H4 (cell line): Measurements from ENCODE around the gene PHF21B. TPM values are rescaled to one million over a fixed set of nuclear protein-coding genes. Genes with fewer than 3 reads are reported as not detected.
"Not testable (repeated sequence)": the region's sequence is repeated elsewhere in the genome, so short reads cannot be mapped to it uniquely, and the experiment has no call there.

Source experiments
- DNase-seq: peaks from one replicate; pipeline ENCODE4 v3.0.0-alpha.2; 2015; ENCODE audit warnings: low spot score
- total RNA-seq: library from RNA; depleted of rRNA; stranded (reverse); fragments of >200 nt; shearing (Covaris generic); gene quantifications from 2 replicates; pipeline ENCODE4 v1.2.3, GENCODE V29; 2014

Gene PHF21B
- total RNA-seq, 1 experiment from 2014 or later: 0.66 TPM

DNA sequence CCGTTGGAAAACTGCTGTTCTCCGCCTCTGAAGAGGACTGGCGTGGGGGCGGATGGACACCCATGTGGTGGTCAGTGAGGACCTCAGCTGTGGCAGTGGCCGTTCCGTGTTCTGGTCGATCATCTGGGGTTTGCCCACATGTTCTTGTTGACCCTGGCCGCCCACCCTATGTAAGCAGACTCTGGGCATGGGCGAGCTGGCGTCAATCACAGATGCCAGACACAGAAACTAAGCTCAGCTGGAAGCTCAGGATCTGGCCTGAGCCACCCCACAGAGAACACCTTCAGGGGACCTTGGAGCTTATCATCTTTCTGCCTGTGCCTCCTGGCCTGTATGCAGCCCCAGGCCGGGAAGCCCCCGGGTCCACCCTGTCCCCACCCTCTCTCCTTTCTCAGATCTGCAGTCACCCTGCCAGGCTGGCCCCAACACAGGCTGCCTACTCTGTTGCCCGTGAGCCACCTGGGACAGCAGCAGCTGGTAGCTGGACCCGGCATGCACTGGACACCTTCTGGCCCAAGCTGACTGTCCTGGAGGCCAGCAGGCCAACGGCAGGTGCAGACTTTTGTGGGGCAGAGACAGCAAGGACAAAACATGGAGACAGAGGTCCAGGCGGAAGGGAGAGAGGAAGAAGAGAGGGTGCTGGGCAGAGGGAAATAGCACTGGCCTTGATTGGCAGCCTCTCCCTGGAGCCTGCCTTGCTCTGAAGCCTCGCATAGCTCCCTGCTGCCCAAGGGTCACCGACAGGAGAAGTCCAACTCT lies 91.5 kb downstream of the PHF21B start:
- DNase-seq: no peak

DNA sequence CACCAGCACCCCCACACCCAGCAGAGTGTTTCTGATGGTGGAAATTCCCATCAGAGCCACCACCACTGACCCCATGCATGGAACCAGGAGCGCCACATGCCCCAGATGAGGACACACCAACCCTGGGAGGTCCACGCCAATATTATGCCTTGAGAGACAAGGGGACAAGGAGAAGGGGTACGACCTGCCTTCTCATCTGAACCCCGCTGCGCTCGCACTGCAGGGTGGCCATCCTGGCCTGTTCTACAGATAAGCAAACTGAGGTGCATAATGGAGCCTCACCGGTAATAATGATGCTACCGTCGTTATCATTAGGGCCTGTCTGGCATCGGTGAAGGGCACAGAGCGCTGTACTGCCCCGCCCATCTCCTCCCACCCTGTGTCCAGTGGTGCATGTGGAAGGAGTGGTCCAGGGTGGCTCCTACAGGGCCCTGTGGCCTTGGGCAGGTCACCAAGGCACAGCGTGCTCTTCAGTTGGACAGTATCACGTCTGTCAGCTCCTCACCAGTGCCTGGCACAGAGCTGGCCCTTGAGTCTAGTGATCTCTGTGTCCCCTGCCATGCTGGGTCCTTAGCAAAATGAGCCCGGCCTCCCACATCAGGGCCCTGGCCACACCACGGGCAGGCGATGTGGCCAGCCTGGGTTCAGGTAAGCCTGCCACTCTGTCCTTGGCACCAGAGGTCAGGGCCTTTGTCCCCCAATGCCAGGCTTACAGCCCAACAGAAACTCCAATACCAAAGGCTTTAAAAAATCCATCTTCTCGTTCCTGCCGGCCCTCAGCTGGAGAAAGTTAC lies 92.2 kb downstream of the PHF21B start:
- no peak for DNase-seq

DNA sequence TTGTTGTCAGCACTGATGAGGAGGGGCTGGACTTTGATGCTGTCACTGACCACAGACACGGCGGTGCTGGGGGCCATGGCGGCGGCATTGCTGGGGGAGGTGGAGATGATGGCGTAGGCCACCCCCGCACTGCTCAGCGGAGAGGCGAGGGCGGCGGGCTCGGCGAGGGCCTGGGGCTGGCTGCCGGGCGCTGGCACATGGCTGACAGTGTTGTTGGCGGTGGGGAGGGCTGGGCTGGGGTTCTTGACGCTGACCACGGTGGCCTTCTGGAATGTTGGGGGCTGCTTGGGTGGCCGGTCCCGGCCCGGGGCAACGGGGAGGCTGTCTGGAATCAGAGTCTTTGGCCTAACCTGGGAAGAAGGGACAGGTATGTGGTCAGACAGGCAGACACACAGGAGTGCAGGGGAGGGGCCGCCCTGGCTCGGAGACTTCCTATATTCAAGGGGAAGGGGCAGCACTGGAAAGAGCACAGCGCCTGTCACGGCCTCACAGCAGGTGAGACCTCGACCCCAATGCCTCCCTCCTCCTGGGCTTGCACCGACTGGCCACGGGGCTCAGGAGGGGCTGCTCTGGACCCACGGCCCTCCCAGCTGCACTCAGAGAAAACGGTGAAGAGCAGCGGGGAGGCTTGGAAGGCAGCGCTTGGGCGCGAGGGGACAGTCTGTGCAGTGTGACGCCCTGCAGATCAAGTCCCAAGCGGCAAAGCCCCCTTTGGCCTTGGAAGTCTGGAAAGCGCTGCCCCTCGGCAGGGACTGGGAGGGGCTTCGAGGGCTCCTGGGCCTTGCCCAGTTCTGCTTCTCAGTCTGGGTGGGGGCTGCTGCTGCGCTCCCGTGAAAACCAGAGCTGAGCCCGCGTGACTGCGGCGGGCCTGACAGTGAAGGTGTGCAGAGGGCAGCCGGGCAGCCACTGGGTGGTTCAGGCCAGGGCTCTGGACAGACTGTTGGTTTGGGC lies 93.2 kb downstream of the PHF21B start:
- DNase-seq: no peak

DNA sequence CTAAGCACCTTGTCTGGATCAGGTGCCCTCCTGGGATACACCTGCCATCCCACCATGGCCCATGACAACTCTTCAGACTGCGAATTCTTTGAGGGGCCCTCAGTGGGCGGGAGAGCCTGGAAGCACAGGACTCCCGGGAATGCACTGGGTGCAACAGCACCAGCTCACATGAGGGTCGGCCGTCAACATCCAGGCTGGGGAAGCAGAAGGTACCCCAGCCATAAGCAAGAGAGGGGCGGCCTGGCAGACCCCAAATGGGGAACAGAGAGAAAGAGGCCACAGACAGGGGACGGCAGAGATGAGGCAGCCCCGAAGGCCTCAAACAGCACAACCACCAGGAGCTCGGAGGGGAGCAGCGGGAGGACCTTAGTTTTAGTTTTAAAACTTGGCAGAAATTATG lies 94.4 kb downstream of the PHF21B start:
- DNase-seq: no peak

DNA sequence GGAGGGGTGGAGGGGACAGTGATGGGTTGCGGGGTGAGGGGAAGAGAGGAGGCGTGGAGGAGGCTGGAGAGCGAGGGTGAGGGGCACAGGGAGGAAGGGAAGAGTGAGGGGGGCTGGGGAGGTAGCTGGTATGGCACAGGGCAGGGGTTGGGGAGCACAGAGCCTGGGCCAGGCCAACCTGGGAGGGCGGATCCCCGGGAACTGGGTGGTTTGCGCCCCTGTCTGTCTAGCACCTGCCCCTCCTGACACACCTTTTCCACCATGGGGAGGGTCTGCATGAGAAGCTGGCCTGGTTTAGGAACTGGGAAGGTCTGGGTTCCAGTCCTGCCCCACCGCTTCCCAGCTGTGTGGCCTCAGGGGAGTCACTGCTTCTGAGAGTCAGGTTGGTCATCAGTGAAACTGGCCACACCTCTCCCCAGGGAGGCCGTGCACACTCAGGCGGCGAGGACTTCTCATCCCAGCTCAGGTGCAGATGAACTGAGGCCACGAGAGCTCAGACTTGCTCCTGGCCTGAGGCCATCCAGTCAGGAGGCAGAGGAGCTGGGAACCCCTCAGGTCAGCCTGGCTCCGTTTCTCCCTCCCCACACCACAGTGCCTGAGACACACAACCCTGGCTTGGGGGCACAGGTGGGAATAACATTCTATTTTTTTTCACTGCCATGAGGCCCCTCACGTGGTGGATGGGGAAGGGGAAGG lies 95.6 kb downstream of the PHF21B start:
- no peak for DNase-seq

DNA sequence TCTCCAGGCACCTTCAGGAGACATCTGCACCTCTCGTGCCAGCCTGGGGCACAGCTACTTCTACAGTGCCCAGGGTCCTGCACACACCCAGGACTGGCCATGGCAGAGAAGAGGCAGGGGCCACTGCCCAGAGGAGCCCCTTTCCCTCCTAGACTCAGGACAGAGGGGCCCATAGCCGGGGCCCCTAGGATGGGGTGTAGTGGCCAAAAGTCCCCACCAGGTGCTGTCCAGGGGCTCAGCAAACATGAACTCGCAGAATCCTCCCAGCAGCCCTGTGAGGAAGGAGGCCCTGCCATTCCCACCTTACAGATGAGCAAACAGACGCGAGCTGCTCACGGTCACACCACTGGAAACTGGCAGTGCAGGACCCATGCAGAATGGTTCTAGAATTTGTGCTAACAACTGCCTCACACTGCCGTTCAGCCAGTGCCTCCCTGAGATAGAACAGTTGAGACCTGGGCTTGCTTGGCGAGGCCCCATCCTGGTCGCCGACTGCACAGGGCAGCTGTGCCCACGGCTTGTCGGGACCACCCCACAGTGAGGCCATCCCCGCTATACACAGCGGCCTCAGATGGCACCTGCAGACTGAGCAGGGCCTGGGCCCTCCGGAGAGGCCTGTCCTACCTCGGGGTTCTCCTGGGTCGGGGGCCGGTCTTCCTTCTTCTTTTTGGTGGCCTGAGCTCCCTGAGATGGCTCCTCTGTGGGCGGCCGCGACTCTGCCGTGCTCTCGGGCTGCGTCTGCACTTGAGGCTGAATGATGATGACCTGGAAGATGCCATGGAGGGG lies 96.4 kb downstream of the PHF21B start:
- no peak for DNase-seq

DNA sequence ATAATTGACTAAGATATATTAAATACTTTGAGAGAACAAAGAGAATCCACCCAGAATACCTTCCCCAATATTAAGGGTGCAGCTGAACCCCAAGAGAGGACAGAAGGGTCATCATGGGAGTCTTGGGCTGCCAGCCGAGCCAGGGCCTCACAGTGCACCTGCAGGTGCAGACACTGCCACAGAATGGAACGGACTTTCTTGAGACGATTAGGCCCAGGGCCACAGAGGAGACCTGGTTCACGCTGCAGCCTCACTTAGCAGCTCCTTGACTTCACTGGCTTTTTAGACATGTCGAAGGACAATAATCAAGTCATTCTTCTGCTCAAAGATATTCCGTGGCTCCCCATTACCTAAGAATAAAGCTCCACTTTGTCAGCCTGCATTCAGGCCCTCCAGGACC lies 100.6 kb downstream of the PHF21B start:
- no peak for DNase-seq

DNA sequence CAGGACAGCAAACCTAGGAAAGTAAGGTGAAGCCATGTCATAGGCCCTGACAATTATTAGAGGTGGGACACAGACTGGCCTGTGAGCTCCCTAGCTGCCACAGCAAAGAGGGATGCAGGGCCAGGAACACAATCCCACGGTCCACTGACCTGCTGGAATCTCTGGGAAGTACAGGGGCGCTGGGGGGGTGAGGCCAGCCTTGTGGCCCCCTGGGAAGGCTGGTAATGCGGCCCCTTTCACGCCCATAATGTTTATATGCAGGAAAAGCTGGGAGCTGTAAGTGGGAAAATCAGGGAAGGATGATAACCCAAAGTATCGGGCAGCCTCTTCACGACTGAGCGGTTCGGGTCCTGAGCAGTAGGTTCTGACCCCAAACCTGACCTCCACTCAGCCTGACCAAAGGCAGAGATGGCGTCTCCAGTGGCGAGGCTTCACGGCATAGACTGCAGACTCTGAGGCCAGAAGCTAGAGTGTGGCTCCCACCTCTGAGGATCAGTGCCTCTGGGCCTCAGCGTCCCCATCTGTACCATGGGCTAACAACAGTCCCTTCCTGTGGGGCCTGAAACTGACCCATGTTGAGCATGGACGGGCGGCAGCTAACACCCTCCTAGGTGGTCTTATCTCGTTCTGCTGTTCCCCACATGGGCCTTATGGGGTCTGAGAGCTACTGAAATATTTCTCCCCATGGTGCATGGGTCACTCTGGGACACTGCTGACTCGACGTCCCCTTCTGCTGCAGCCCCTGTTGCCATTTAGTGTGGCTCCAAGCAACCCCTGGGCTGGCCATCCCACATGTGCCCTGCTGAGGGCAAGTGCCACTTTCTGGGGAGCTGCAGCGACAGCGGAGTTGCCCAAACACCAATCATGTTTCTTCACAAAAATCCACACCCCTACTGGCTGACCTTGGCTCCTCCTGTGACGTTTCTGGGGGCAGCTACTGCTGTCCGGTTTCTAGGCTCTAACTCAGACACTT lies 101.8 kb downstream of the PHF21B start:
- no peak for DNase-seq

DNA sequence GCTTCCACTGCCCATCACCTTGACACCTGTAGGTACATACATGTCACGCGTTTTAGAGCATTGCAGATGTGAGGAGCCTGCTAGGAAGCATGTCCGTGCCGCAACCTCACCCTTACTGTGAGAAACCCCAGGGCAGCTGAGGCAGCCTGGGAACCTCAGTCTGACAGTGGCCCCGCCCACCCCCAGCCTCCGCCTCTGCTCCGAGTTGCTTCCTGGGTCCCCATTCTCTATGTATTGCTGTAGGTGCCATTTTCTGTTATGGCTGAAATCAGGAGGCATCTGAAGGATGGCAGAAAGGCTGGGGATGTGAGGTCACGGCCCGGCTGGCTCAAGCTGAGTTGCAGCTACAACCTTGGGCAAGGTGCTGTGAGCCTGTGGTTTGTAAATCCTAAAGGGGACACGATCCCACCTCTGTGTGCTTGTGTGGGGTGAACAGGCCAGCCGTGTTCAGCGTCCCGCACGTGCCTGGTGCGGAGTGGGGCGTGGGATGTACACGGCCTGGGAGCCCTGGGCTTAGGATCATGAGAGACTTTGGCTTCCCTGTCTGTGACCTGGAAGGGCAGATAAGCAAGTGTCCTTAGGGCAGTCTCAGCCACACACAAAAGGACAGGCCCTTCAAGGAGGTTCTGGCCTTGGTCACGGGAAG lies 102.7 kb downstream of the PHF21B start:
- no peak for DNase-seq

DNA sequence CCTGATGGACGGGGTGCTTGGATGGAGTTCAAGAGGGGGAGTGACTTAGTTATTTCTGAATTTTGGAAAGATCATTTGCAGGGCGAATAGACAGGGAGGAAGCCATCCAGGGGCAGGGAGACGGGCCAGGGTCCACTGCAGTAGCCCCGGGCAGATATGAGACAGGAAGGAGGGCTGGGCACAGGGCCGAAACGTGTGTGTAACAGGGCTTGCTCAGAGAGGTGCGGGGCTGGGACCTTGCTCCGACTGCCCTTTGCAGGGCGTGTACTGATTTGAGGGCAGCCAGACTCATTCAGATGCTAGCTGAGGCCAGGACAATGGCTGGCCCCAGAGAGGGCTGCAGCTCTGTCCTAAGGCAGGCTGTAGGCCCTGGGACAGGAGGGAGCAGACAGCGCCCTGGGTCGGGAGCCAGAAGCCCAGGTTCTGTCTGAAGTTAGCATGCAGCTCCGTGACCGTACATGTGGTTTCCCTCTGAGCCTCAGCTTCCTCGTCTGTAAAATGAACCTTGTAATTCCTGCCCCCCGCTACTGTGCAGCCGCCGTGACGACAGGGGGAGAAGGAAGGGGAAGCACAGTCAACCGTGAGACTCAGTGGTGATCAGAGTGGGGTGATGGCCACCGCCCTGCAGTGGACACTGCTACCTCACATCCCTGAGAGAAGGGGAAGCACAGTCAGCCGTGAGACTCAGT lies 103.4 kb downstream of the PHF21B start:
- DNase-seq: no peak

DNA sequence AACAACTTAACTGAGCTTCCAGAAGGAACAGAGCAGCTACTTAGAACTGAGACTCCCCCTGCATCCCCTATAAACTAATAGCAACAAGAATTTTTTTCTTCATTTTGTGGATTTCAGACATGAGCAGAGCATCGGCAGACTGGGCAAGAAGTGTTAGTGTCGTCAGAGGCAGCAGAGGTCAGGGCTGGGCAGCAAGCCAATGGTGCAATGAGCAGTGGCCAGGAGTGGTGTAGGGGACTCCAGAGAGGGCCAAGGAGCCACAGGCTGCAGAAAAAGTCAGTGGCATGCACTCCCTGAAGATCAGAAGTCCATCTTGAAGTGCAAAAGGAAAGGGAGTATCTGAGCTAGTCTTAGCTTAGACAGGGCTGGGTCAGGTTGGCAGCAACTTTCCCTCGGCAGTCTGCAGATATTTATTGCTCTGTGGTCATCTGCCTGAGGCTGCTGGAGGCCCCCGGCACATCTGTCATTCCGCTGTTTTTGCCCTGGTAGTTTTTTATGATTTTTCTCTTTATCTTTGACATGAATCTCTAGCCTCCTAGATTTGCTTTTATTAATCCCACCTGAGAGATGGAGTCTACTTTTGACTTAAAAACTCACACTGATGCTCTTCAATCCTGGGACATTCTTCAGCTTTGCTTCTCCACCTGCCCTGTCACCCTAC lies 105.2 kb downstream of the PHF21B start:
- DNase-seq: not testable (repeated sequence)

DNA sequence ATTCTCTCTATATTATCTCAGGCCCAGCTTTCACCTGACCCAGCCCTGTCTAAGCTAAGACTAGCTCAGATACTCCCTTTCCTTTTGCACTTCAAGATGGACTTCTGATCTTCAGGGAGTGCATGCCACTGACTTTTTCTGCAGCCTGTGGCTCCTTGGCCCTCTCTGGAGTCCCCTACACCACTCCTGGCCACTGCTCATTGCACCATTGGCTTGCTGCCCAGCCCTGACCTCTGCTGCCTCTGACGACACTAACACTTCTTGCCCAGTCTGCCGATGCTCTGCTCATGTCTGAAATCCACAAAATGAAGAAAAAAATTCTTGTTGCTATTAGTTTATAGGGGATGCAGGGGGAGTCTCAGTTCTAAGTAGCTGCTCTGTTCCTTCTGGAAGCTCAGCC lies 106.6 kb downstream of the PHF21B start:
- DNase-seq: not testable (repeated sequence)

DNA sequence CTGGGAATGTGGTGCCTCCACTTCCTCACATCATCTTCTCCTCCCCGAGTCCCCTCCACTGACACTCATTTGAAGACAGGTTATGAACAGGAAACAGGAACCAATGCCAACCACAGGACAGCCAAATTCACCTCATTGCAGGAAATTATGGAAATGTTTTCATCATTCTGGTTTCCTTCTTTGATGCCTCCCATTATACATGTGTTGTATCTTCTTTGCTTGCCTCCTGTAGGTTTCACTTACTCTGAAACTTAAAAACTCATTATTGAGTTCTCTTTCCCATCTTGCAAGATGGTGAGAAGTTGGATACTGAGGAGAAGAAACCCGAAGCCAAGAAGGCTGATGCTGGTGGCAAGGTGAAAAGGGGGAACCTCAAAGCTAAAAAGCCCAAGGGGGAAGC lies 108.5 kb downstream of the PHF21B start:
- no peak for DNase-seq

DNA sequence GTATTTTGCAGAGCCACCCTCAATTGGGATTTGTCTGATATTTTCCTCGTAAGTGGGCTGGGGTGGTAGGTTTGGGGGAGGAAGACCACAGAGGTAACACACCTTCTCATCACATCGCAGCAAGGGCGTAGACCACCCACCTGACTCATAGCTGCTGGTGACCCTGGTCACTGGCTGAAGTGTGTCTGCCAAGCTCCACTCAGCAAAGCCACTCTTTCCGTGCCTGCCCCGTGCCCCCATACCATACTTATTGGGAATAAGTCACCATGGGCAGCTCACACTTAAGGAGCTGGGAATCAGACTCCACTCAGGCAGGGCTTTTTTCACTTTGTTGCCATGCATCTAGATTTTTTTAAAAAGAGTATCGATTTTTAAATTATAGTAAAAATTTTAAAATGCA lies 111.6 kb downstream of the PHF21B start:
- DNase-seq: no peak

DNA sequence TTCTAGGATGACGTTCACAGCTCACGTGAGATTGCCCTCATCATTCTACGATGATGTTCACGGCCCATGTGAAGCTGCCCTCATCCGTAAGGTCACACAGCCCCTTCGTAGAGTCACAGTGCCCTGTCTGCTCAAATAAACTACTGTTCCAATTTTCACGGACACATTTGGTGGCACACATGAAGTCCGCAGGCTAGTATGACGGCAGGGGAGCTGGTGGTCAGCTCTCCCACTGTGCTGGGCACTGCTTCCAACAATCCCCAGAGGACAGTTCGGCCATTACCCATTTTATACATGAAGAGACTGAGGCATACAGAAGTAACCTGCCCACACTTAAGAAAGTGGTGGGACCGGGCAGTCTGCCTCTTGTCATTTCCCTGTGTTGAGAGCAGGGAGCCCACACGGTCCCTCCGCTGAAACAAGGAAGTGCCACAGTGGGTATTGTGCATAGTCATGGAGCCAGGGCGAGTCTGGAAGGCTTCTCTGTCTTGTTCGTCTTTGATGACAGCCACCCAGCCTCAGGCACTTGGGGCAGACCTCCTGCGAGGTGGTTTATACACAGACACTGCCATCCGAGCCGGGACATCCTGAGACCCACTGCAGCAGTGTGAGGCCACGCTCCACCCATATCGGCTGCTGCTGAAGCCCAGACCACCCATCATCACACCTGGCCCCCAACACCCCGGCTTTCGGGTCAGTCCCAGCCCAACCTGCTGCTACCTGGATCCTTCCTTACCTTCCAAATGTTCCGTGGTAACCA lies 114.3 kb downstream of the PHF21B start:
- no peak for DNase-seq

DNA sequence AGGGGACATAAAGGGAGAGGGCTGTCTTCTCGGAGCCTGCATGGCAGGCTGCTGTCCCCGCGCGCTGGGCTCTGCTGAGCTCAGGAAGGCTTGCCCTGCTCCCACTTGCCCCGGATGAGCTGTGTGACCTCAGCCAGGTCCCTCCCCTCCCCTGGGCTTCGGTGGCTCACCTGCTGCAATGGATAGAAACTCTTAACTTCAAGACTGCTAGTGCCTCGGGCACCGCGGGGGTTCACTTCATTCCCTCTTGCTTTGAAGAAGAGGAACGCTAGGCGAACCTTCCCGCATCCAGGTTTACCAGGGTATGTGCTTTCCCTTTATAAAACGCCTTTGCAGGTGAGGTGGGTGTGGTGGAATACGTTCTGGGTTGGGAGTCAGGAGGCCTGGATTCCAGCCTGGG lies 115.0 kb downstream of the PHF21B start:
- DNase-seq: no peak

DNA sequence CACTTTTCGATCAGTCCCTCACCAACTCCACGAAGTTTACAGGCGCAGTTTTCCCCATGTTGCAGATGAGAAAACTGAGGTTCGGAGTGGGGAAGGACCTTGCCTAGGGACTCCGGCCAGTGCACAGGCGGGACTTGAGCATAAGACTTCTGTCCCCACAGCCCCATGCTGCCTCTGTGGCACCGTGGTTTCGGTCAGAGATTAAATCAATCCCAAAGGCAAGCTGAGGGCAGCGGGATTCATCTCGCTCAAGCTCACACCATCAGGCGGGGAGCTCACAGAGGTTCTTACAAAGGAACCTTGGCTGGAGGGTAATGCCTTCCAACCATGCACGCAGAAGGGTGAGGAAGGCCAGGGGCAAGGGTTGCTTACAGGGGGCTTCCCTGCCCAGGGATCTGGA lies 115.5 kb downstream of the PHF21B start:
- DNase-seq: no peak
